WTC11 (cell line): Measurements from ENCODE around the gene MMP28. TPM values are rescaled to one million over a fixed set of nuclear protein-coding genes. Genes with fewer than 3 reads are reported as not detected.

Experiments used
- ATAC-seq: fragments of 200-7000 bp; cut with Tn5 transposase; 2 replicates; pipeline ENCODE4 v1.10.0; 2021; ENCODE audit warnings: mild to moderate bottlenecking, moderate library complexity
- CTCF ChIA-PET: fragments of 300-600 bp; sonication (Branson Sonifier 250); formaldehyde crosslinking; loops from one replicate; lab custom pipeline; 2021; ENCODE audit warnings: antibody characterized with exemption; lab: Charles Lee
- POLR2A ChIA-PET: fragments of 350-600 bp; sonication (Branson Sonifier 250); formaldehyde crosslinking; loops from one replicate; lab custom pipeline; 2021; ENCODE audit warnings: antibody characterized with exemption; lab: Charles Lee
- DNase-seq: peaks from one replicate; pipeline ENCODE4 v3.0.0; 2021; ENCODE audit warnings: low spot score
- H3K27ac Mint-ChIP-seq: 2 replicates; pipeline ENCODE4 v1.8.0; 2021; ENCODE audit warnings: mixed read lengths
- H3K27me3 Mint-ChIP-seq: 2 replicates; pipeline ENCODE4 v1.8.0; 2021; ENCODE audit warnings: low read depth, mild to moderate bottlenecking, moderate library complexity, mixed read lengths
- H3K36me3 Mint-ChIP-seq: 2 replicates; pipeline ENCODE4 v1.8.0; 2021; ENCODE audit warnings: mixed read lengths
- H3K4me1 Mint-ChIP-seq: 2 replicates; pipeline ENCODE4 v1.8.0; 2022; ENCODE audit warnings: mixed read lengths
- H3K4me3 Mint-ChIP-seq: 2 replicates; pipeline ENCODE4 v1.8.0; 2021; ENCODE audit warnings: mild to moderate bottlenecking, moderate library complexity, mixed read lengths
- H3K9me3 Mint-ChIP-seq: 2 replicates; pipeline ENCODE4 v1.8.0; 2021; ENCODE audit warnings: mixed read lengths
- ATF1 ChIP-seq: sonication (generic); formaldehyde crosslinking; IDR thresholded peaks from 2 replicates; pipeline ENCODE4 v1.8.1; 2023; ENCODE audit warnings: mild to moderate bottlenecking, moderate library complexity, missing genetic modification reagents
- CREB1 ChIP-seq: sonication (generic); formaldehyde crosslinking; IDR thresholded peaks from 2 replicates; pipeline ENCODE4 v1.8.0; 2023; ENCODE audit warnings: mild to moderate bottlenecking, missing genetic modification reagents
- ESRRA ChIP-seq: sonication (generic); formaldehyde crosslinking; IDR thresholded peaks from 2 replicates; pipeline ENCODE4 v1.8.1; 2022; ENCODE audit warnings: mild to moderate bottlenecking, missing genetic modification reagents, borderline replicate concordance
- FOXK1 ChIP-seq: sonication (generic); formaldehyde crosslinking; IDR thresholded peaks from 2 replicates; pipeline ENCODE4 v1.8.0; 2022; ENCODE audit warnings: mild to moderate bottlenecking, moderate library complexity, missing genetic modification reagents
- MXD4 ChIP-seq: fragments of 250-450 bp; sonication (Bioruptor Pico); IDR thresholded peaks from 2 replicates; pipeline ENCODE4 v1.8.0; 2021; ENCODE audit warnings: mild to moderate bottlenecking, moderate library complexity, borderline replicate concordance
- NFYB ChIP-seq: sonication (generic); formaldehyde crosslinking; conservative IDR thresholded peaks from 2 replicates; pipeline ENCODE4 v1.8.0; 2022; ENCODE audit warnings: low read depth, missing genetic modification reagents
- RORB ChIP-seq: fragments of 250-450 bp; sonication (Bioruptor Pico); IDR thresholded peaks from 2 replicates; pipeline ENCODE4 v1.9.0; 2021; ENCODE audit warnings: mild to moderate bottlenecking
- ZBTB21 ChIP-seq: sonication (generic); formaldehyde crosslinking; IDR thresholded peaks from 2 replicates; pipeline ENCODE4 v1.8.1; 2023; ENCODE audit warnings: mild to moderate bottlenecking, missing genetic modification reagents, borderline replicate concordance
- ZNF138 ChIP-seq: sonication (generic); formaldehyde crosslinking; conservative IDR thresholded peaks from 2 replicates; pipeline ENCODE4 v1.8.1; 2022; ENCODE audit warnings: mild to moderate bottlenecking, moderate library complexity, missing genetic modification reagents
- ZNF423 ChIP-seq: fragments of 250-450 bp; sonication (Bioruptor Pico); IDR thresholded peaks from 2 replicates; pipeline ENCODE4 v2.1.2; 2022; ENCODE audit warnings: mild to moderate bottlenecking, moderate library complexity
- ZSCAN18 ChIP-seq: fragments of 250-450 bp; sonication (Bioruptor Pico); IDR thresholded peaks from 2 replicates; pipeline ENCODE4 v2.1.2; 2022; ENCODE audit warnings: mild to moderate bottlenecking, moderate library complexity
- total RNA-seq: library from RNA; stranded (reverse); gene quantifications from 3 replicates; pipeline ENCODE4 v1.2.3, GENCODE V29; 2021
- TF ChIP-seq, protein P1 (sequence below): sonication (generic); formaldehyde crosslinking; IDR thresholded peaks from 2 replicates; pipeline ENCODE4 v1.8.0; 2022; ENCODE audit warnings: mild to moderate bottlenecking, missing genetic modification reagents
- TF ChIP-seq, protein P2 (sequence below): sonication (generic); formaldehyde crosslinking; IDR thresholded peaks from 2 replicates; pipeline ENCODE4 v1.8.0; 2023; ENCODE audit warnings: missing genetic modification reagents, mild to moderate bottlenecking, borderline replicate concordance

Gene MMP28
- total RNA-seq, 1 experiment from 2014 or later, result 0.22 TPM

DNA sequence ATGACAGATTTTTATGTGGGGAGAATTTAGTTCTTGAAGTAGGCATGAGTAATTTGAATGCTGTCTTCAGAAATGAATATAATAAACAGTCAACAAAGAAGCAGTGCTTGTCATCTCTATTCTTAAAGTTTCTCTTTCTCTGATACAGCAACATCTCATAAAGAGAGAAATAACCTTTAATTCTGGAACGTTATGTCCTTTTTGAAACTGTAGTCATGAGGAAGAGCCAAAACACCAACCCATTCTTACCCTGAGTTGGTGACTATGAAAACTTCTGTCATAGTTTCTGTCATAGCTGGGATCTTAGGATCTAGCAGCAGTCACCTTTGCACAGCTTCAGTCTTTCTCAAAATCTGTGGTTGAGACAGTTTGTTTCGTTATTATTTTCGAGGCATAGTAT, 79.3 kb downstream of the MMP28 start:
- ChIA-PET POLR2A (no interaction called here), CTCF (no interaction called here)
- H3K27me3 Mint-ChIP-seq, result no peaks in the 10 kb centered on the region
- no peak overlapping the region for H3K4me3 Mint-ChIP-seq
- H3K4me1 Mint-ChIP-seq, result no peaks in the 10 kb centered on the region
- TF ChIP-seq, protein P1, sequence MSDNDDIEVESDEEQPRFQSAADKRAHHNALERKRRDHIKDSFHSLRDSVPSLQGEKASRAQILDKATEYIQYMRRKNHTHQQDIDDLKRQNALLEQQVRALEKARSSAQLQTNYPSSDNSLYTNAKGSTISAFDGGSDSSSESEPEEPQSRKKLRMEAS (CRISPR knock-in tag), result no peak
- TF ChIP-seq FOXK1 (CRISPR knock-in tag) (no peak), ATF1 (no peak), RORB (CRISPR knock-in tag) (no peak), ZBTB21 (no peak), ZNF423 (CRISPR knock-in tag) (no peak), ESRRA (CRISPR knock-in tag) (no peak), MXD4 (CRISPR knock-in tag) (no peak), ZSCAN18 (CRISPR knock-in tag) (no peak), NFYB (CRISPR knock-in tag) (no peak), ZNF138 (CRISPR knock-in tag) (no peak), CREB1 (CRISPR knock-in tag) (no peak)
- TF ChIP-seq, protein P2, sequence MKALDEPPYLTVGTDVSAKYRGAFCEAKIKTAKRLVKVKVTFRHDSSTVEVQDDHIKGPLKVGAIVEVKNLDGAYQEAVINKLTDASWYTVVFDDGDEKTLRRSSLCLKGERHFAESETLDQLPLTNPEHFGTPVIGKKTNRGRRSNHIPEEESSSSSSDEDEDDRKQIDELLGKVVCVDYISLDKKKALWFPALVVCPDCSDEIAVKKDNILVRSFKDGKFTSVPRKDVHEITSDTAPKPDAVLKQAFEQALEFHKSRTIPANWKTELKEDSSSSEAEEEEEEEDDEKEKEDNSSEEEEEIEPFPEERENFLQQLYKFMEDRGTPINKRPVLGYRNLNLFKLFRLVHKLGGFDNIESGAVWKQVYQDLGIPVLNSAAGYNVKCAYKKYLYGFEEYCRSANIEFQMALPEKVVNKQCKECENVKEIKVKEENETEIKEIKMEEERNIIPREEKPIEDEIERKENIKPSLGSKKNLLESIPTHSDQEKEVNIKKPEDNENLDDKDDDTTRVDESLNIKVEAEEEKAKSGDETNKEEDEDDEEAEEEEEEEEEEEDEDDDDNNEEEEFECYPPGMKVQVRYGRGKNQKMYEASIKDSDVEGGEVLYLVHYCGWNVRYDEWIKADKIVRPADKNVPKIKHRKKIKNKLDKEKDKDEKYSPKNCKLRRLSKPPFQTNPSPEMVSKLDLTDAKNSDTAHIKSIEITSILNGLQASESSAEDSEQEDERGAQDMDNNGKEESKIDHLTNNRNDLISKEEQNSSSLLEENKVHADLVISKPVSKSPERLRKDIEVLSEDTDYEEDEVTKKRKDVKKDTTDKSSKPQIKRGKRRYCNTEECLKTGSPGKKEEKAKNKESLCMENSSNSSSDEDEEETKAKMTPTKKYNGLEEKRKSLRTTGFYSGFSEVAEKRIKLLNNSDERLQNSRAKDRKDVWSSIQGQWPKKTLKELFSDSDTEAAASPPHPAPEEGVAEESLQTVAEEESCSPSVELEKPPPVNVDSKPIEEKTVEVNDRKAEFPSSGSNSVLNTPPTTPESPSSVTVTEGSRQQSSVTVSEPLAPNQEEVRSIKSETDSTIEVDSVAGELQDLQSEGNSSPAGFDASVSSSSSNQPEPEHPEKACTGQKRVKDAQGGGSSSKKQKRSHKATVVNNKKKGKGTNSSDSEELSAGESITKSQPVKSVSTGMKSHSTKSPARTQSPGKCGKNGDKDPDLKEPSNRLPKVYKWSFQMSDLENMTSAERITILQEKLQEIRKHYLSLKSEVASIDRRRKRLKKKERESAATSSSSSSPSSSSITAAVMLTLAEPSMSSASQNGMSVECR (CRISPR knock-in tag), result no peak
- H3K27ac Mint-ChIP-seq, result no peak overlapping the region
- peaks cover 19% of the 10 kb centered on the region for H3K36me3 Mint-ChIP-seq
- no peaks in the 10 kb centered on the region for H3K9me3 Mint-ChIP-seq
- ATAC-seq (no peak), DNase-seq (no peak)

Other genes with a start within 250 kb of the MMP28 start
- gene SLFN14, start 234.8 kb downstream of the MMP28 start, total RNA-seq, result not detected in 3 replicates
- gene PEX12, start 217.1 kb downstream of the MMP28 start, total RNA-seq, result 4.7 to 6.5 TPM (median 5.2 TPM) in 3 replicates
- 195 to 212 TPM (median 201 TPM) in 3 replicates for gene AP2B1, start 208.3 kb downstream of the MMP28 start, total RNA-seq
- gene RASL10B, start 64.0 kb downstream of the MMP28 start, total RNA-seq, result 17.4 to 25.4 TPM (median 25.3 TPM) in 3 replicates
- 0.07 to 0.30 TPM (median 0.15 TPM) in 3 replicates for gene GAS2L2, start 42.4 kb downstream of the MMP28 start, total RNA-seq
- gene C17orf50, start 34.8 kb downstream of the MMP28 start, total RNA-seq, result 0.30 to 0.89 TPM (median 0.35 TPM) in 3 replicates
- 273 to 322 TPM (median 316 TPM) in 3 replicates for gene TAF15, start 13.8 kb upstream of the MMP28 start, total RNA-seq
- gene HEATR9, start 73.2 kb upstream of the MMP28 start, total RNA-seq, result not detected in 3 replicates
- gene CCL5, start 84.7 kb upstream of the MMP28 start, total RNA-seq, result 0.17 to 0.37 TPM (median 0.27 TPM) in 3 replicates
- 4.7 to 6.4 TPM (median 5.2 TPM) in 3 replicates for gene RDM1, start 135.1 kb upstream of the MMP28 start, total RNA-seq
- gene LYZL6, start 148.1 kb upstream of the MMP28 start, total RNA-seq, result not detected in 3 replicates
- gene CCL16, start 185.9 kb upstream of the MMP28 start, total RNA-seq, result not detected in 3 replicates
- gene CCL14, start 191.1 kb upstream of the MMP28 start, total RNA-seq, result not detected in 3 replicates
- gene CCL15, start 205.9 kb upstream of the MMP28 start, total RNA-seq, result not detected in 3 replicates
- not detected in 3 replicates for gene CCL23, start 222.3 kb upstream of the MMP28 start, total RNA-seq